DMS114 treated with DMSO at 0.1 percent for 48 hours (cell line): ENCODE results near the gene PACS2.

Experiments
- DNase-seq: peaks from one replicate; lab custom pipeline; 2025; ENCODE audit not compliant: unreplicated experiment; lab: John Stamatoyannopoulos, UW

The PACS2 gene

GRCh38 chr14:105366386-105367074 is 52.0 kb downstream of the PACS2 start:
- DNase-seq = no peak

- no peak for DNase-seq
These were observed 52.8 kb downstream of the PACS2 start for GRCh38 chr14:105367116-105368031.

- no peak for DNase-seq
These were observed 53.5 kb downstream of the PACS2 start for GRCh38 chr14:105368032-105368417.

- no peak for DNase-seq
These were observed 53.9 kb downstream of the PACS2 start for GRCh38 chr14:105368426-105368825.

- DNase-seq = no peak
These were observed 54.5 kb downstream of the PACS2 start for GRCh38 chr14:105368910-105369652.

GRCh38 chr14:105369653-105370040 is 55.1 kb downstream of the PACS2 start:
- no peak for DNase-seq

GRCh38 chr14:105374389-105374788 is 59.8 kb downstream of the PACS2 start:
- no peak for DNase-seq

- no peak for DNase-seq
These were observed 61.1 kb downstream of the PACS2 start for GRCh38 chr14:105375635-105376057.

- DNase-seq = no peak
These were observed 62.2 kb downstream of the PACS2 start for GRCh38 chr14:105376521-105377440.

GRCh38 chr14:105377555-105378182 is 63.1 kb downstream of the PACS2 start:
- no peak for DNase-seq

- DNase-seq = no peak
These were observed 63.7 kb downstream of the PACS2 start for GRCh38 chr14:105378199-105378598.

GRCh38 chr14:105378873-105379685 is 64.5 kb downstream of the PACS2 start:
- no peak for DNase-seq

GRCh38 chr14:105379946-105380345 is 65.4 kb downstream of the PACS2 start:
- DNase-seq = no peak

GRCh38 chr14:105380756-105381155 is 66.2 kb downstream of the PACS2 start:
- DNase-seq = no peak

- no peak for DNase-seq
These were observed 67.1 kb downstream of the PACS2 start for GRCh38 chr14:105381446-105382342.

- DNase-seq = no peak
These were observed 68.0 kb downstream of the PACS2 start for GRCh38 chr14:105382343-105383082.

- DNase-seq = no peak
These were observed 68.7 kb downstream of the PACS2 start for GRCh38 chr14:105383083-105383730.
